ENCODE results near the gene PEX14. TPM values are rescaled to one million over a fixed set of nuclear protein-coding genes. Genes with fewer than 3 reads are reported as not detected.

Gene PEX14
- total and polyA plus RNA-seq, 10 of the 15 experiments (the other 5 are each of a cell fraction or from before 2014, with no cell fraction given): 1.4 to 23.2 (median 12.0) TPM

DNA sequence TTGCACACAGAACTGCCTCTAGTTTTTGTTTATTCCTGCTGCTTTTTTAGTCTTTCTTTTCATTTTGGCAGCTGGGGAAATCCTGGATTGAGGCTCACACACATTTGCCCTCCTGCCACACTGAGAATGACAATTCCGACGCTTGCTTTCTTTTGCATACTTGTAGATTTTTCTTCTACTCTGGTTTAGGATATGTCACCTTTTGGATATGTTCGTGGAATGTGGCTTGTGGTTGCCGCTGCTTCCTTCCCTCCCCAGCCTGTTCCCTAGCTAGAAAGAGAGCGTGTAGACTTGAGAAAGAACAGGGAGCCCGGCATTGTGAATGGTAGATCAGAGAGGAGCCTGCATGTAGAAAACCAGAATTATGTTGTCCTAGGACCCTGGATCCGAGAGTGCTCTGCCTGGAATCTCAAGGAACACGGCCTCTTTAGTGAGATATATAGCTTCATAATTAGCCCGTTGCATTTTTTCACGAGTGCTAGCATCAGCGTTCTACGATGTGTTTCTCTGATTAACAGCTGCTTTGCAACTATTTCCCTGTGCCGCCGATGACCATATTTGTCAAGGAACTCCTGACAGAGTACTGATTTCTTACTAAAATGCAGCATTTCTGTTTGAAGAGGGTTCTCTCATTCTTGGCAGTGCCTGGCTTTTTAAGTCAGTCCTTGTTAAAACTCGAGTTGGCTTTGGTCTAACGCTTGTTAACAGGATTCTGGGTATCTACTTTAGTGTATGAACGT, 56.2 kb downstream of the PEX14 start:
- RAD21 ChIA-PET (ENCODE audit: unreplicated experiment): no interaction called here
- intact Hi-C loops (cut with micrococcal nuclease; ENCODE audit: unreplicated experiment): no loop called here
- FAIRE-seq: no peak

More for the DNA sequence above, 56.2 kb downstream of the PEX14 start:
- H3K36me3 ChIP-seq (ENCODE audit: control insufficient read depth in 2 of 2, insufficient read depth in 2 of 2, low read length in 1 of 2): 0 out of 4 replicates have a peak, but pooled peaks cover 0 to 3% of the 10 kb centered on the region in 2 experiments
- no peak overlapping the region for H3K4me2 ChIP-seq (ENCODE audit: control insufficient read depth, insufficient read depth)
- no peaks in the 10 kb centered on the region; the same call in none of the 2 replicates for H3K79me2 ChIP-seq (ENCODE audit: control insufficient read depth, insufficient read depth, low read length)
- in situ Hi-C loops (cut with MboI): no loop called here
- H3K27ac ChIP-seq (ENCODE audit: control insufficient read depth, insufficient read depth): no peak overlapping the region
- CTCF ChIA-PET: interaction anchor here (0.8 kb wide), 1 partner anchor 37 kb away, joined by 3 read pairs; no protein-coding TSS in a partner anchor
- no peak for ATAC-seq
- TF ChIP-seq, protein P1, sequence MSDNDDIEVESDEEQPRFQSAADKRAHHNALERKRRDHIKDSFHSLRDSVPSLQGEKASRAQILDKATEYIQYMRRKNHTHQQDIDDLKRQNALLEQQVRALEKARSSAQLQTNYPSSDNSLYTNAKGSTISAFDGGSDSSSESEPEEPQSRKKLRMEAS (IDR thresholded peaks at IDR 0.05; ENCODE audit: low read depth, low read length): no peak
- TF ChIP-seq BCL11A (IDR thresholded peaks at IDR 0.05; ENCODE audit: low read depth, low read length): no peak
- TF ChIP-seq, protein P2, sequence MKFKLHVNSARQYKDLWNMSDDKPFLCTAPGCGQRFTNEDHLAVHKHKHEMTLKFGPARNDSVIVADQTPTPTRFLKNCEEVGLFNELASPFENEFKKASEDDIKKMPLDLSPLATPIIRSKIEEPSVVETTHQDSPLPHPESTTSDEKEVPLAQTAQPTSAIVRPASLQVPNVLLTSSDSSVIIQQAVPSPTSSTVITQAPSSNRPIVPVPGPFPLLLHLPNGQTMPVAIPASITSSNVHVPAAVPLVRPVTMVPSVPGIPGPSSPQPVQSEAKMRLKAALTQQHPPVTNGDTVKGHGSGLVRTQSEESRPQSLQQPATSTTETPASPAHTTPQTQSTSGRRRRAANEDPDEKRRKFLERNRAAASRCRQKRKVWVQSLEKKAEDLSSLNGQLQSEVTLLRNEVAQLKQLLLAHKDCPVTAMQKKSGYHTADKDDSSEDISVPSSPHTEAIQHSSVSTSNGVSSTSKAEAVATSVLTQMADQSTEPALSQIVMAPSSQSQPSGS (IDR thresholded peaks at IDR 0.05; ENCODE audit: low read length): no peak
- TF ChIP-seq ZZZ3 (IDR thresholded peaks at IDR 0.05; ENCODE audit: control insufficient read depth, insufficient read length, low read depth): no peak
- TF ChIP-seq ZNF384 (IDR thresholded peaks at IDR 0.05; ENCODE audit: borderline replicate concordance, low read depth, low read length): no peak
- no peak for TF ChIP-seq TCF12 (IDR thresholded peaks at IDR 0.05; ENCODE audit: low read depth, low read length)
- TF ChIP-seq SREBF1 (IDR thresholded peaks at IDR 0.05; ENCODE audit: low read length): no peak
- no peak for TF ChIP-seq HCFC1 (IDR thresholded peaks at IDR 0.05; ENCODE audit: low read length)
- no peak for TF ChIP-seq HDAC2 (IDR thresholded peaks at IDR 0.05)
- TF ChIP-seq NR2C2 (IDR thresholded peaks at IDR 0.05; ENCODE audit: borderline replicate concordance, control insufficient read depth, insufficient read length, low read depth): no peak
- TF ChIP-seq, protein P3, sequence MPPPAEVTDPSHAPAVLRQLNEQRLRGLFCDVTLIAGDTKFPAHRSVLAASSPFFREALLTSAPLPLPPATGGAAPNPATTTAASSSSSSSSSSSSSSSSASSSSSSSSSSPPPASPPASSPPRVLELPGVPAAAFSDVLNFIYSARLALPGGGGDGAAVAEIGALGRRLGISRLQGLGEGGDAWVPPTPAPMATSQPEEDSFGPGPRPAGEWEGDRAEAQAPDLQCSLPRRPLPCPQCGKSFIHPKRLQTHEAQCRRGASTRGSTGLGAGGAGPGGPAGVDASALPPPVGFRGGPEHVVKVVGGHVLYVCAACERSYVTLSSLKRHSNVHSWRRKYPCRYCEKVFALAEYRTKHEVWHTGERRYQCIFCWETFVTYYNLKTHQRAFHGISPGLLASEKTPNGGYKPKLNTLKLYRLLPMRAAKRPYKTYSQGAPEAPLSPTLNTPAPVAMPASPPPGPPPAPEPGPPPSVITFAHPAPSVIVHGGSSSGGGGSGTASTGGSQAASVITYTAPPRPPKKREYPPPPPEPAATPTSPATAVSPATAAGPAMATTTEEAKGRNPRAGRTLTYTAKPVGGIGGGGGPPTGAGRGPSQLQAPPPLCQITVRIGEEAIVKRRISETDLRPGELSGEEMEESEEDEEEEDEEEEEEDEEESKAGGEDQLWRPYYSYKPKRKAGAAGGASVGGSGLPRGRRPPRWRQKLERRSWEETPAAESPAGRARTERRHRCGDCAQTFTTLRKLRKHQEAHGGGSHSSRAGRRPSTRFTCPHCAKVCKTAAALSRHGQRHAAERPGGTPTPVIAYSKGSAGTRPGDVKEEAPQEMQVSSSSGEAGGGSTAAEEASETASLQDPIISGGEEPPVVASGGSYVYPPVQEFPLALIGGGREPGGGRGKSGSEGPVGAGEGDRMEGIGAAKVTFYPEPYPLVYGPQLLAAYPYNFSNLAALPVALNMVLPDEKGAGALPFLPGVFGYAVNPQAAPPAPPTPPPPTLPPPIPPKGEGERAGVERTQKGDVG (CRISPR knock-in tag; IDR thresholded peaks at IDR 0.05): no peak
- TF ChIP-seq BMI1 (IDR thresholded peaks at IDR 0.05; ENCODE audit: borderline replicate concordance): no peak
- H3K9ac ChIP-seq (ENCODE audit: control insufficient read depth, insufficient read depth, low read length): no peak overlapping the region
- DNase-seq (ENCODE audit: low read depth, low spot score): no peak
- BruUV-seq (replicated peaks): no TSS peak
- no peaks in the 10 kb centered on the region for H3K27me3 ChIP-seq (replicated peaks in 1 of 2; ENCODE audit: control insufficient read depth in 2 of 2, insufficient read depth in 2 of 2, low read length in 1 of 2)
- no peaks in the 10 kb centered on the region; the same call in 1 of the 2 replicates for H3K4me1 ChIP-seq (ENCODE audit: control insufficient read depth, insufficient read depth, low read length)
- POLR2A ChIA-PET: no interaction called here
- H4K20me1 ChIP-seq (ENCODE audit: control insufficient read depth, insufficient read depth): no peaks in the 10 kb centered on the region
- 94% methylated on average over 17 of the region's 17 CpGs for WGBS (ENCODE audit: insufficient coverage, insufficient replicate concordance, low lambda C conversion rate, missing lambda C conversion rate)
- SMC1A ChIA-PET (ENCODE audit: uncharacterized antibody, unreplicated experiment): interaction anchor here (0.7 kb wide), 1 partner anchor 10 kb away, joined by 3 read pairs; no protein-coding TSS in a partner anchor
- no peaks in the 10 kb centered on the region for H3K9me3 ChIP-seq (replicated peaks; ENCODE audit: control insufficient read depth, insufficient read depth, low read length)
- H3K4me3 ChIP-seq: no peak overlapping the region
- no peak overlapping the region for H2AFZ ChIP-seq (ENCODE audit: control insufficient read depth, low read depth, low read length)
